MM.1S (cell line): Measurements from ENCODE around the gene IFNL4.

Source experiments
- DNase-seq: peaks from one replicate; pipeline ENCODE4 v3.0.0-alpha.2; 2015
- H2AFZ ChIP-seq: fragments of 300-600 bp; sonication (generic); 2 replicates; pipeline ENCODE4 v1.6.0; 2016; ENCODE audit warnings: antibody characterized with exemption, low read length
- H3F3A ChIP-seq: fragments of 300-600 bp; sonication (generic); 2 replicates; pipeline ENCODE4 v1.6.1; 2016; ENCODE audit warnings: mild to moderate bottlenecking, antibody characterized with exemption, low read length, moderate library complexity, mixed read lengths; ENCODE audit not compliant: insufficient read depth
- H3K27ac ChIP-seq: fragments of 300-600 bp; sonication (generic); 2 replicates; pipeline ENCODE4 v1.5.1; 2016; ENCODE audit warnings: mild to moderate bottlenecking, low read length
- H3K27me3 ChIP-seq: fragments of 300-600 bp; sonication (generic); replicated peaks from 2 replicates; pipeline ENCODE4 v1.6.0; 2016; ENCODE audit warnings: low read length; ENCODE audit not compliant: insufficient read depth
- H3K36me3 ChIP-seq: fragments of 300-600 bp; sonication (generic); replicated peaks from 2 replicates; pipeline ENCODE4 v1.6.1; 2016; ENCODE audit warnings: mild to moderate bottlenecking, low read length, mixed read lengths; ENCODE audit not compliant: insufficient read depth
- H3K4me1 ChIP-seq: fragments of 300-600 bp; sonication (generic); 2 replicates; pipeline ENCODE4 v1.6.1; 2016; ENCODE audit warnings: low read length, mixed read lengths
- H3K4me2 ChIP-seq: fragments of 300-600 bp; sonication (generic); 2 replicates; pipeline ENCODE4 v1.6.0; 2016; ENCODE audit warnings: low read depth, low read length
- H3K4me3 ChIP-seq: fragments of 300-600 bp; sonication (generic); 2 replicates; pipeline ENCODE4 v1.5.1; 2016; ENCODE audit warnings: low read length, mixed read lengths
- H3K79me2 ChIP-seq: fragments of 300-600 bp; sonication (generic); 2 replicates; pipeline ENCODE4 v1.6.1; 2016; ENCODE audit warnings: mixed run types, low read length, mixed read lengths
- H3K9ac ChIP-seq: fragments of 300-600 bp; sonication (generic); 2 replicates; pipeline ENCODE4 v1.6.1; 2016; ENCODE audit warnings: low read length, mixed read lengths
- H3K9me2 ChIP-seq: fragments of 300-600 bp; sonication (generic); replicated peaks from 2 replicates; pipeline ENCODE4 v1.6.1; 2016; ENCODE audit warnings: mild to moderate bottlenecking, low read length, mixed read lengths; ENCODE audit not compliant: insufficient read depth
- H3K9me3 ChIP-seq: fragments of 300-600 bp; sonication (generic); replicated peaks from 2 replicates; pipeline ENCODE4 v1.6.1; 2016; ENCODE audit warnings: mild to moderate bottlenecking, low read length, mixed read lengths; ENCODE audit not compliant: insufficient read depth
- H4K20me1 ChIP-seq: fragments of 300-600 bp; sonication (generic); 2 replicates; pipeline ENCODE4 v1.6.1; 2016; ENCODE audit warnings: mild to moderate bottlenecking, low read length, moderate library complexity, mixed read lengths; ENCODE audit not compliant: insufficient read depth
- EZH2 ChIP-seq: fragments of 300-600 bp; sonication (generic); optimal IDR thresholded peaks from 2 replicates; pipeline ENCODE3; 2017; ENCODE audit warnings: low read depth, mild to moderate bottlenecking, antibody characterized with exemption, low read length, mixed read lengths
- EZH2phosphoT487 ChIP-seq: fragments of 300-600 bp; sonication (generic); IDR thresholded peaks from 2 replicates; pipeline ENCODE4 v1.6.1; 2018; ENCODE audit warnings: antibody characterized with exemption, low read length
- TF ChIP-seq, protein P1 (sequence below): fragments of 300-600 bp; sonication (generic); IDR thresholded peaks from 2 replicates; pipeline ENCODE4 v1.5.1; 2016; ENCODE audit warnings: antibody characterized with exemption, low read length, mixed read lengths

Gene IFNL4

DNA sequence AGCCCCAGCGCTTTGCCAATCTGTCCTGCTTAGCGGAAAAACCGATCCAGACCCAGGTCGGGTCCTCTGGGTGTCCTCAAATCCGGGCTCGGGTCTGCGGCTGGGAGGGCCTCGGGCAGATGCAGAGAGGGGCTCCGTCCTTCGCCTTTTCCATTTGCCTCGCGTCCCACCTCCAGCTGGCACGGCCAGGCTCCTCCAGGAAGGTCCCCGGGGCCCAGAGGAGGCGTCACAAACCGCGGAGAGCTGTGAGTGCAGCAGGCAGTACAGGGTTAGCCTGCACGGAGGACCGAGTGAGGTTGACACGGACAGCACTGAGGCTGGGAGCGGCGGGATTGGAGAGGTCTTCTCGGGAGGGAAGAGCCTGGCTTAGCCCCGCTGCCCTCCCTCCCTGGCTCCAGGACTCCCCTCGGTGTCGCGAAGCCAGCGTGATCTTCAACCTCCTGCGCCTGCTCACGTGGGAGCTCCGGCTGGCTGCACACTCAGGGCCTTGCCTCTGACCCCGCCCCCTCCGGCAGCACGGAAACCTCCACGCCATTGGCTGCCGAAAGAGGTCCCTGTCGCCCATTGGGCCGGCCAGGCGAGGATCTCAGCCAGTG, 16.8 kb upstream of the IFNL4 start:
- Histone ChIP-seq H3K4me2 (no peak overlapping the region), H3K27me3 (peaks cover 54% of the 10 kb centered on the region), H3K9me2 (no peaks in the 10 kb centered on the region), H2AFZ (no peak overlapping the region), H3K36me3 (no peaks in the 10 kb centered on the region), H3K27ac (no peak overlapping the region), H3K4me1 (no peaks in the 10 kb centered on the region), H3F3A (no peaks in the 10 kb centered on the region), H3K9me3 (no peaks in the 10 kb centered on the region), H3K79me2 (no peaks in the 10 kb centered on the region), H4K20me1 (no peaks in the 10 kb centered on the region), H3K4me3 (no peak overlapping the region), H3K9ac (no peak overlapping the region)
- no peak for DNase-seq
- TF ChIP-seq, protein P1, sequence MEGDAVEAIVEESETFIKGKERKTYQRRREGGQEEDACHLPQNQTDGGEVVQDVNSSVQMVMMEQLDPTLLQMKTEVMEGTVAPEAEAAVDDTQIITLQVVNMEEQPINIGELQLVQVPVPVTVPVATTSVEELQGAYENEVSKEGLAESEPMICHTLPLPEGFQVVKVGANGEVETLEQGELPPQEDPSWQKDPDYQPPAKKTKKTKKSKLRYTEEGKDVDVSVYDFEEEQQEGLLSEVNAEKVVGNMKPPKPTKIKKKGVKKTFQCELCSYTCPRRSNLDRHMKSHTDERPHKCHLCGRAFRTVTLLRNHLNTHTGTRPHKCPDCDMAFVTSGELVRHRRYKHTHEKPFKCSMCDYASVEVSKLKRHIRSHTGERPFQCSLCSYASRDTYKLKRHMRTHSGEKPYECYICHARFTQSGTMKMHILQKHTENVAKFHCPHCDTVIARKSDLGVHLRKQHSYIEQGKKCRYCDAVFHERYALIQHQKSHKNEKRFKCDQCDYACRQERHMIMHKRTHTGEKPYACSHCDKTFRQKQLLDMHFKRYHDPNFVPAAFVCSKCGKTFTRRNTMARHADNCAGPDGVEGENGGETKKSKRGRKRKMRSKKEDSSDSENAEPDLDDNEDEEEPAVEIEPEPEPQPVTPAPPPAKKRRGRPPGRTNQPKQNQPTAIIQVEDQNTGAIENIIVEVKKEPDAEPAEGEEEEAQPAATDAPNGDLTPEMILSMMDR, result no peak
- TF ChIP-seq EZH2, result no peak
- TF ChIP-seq EZH2phosphoT487, result no peak

DNA sequence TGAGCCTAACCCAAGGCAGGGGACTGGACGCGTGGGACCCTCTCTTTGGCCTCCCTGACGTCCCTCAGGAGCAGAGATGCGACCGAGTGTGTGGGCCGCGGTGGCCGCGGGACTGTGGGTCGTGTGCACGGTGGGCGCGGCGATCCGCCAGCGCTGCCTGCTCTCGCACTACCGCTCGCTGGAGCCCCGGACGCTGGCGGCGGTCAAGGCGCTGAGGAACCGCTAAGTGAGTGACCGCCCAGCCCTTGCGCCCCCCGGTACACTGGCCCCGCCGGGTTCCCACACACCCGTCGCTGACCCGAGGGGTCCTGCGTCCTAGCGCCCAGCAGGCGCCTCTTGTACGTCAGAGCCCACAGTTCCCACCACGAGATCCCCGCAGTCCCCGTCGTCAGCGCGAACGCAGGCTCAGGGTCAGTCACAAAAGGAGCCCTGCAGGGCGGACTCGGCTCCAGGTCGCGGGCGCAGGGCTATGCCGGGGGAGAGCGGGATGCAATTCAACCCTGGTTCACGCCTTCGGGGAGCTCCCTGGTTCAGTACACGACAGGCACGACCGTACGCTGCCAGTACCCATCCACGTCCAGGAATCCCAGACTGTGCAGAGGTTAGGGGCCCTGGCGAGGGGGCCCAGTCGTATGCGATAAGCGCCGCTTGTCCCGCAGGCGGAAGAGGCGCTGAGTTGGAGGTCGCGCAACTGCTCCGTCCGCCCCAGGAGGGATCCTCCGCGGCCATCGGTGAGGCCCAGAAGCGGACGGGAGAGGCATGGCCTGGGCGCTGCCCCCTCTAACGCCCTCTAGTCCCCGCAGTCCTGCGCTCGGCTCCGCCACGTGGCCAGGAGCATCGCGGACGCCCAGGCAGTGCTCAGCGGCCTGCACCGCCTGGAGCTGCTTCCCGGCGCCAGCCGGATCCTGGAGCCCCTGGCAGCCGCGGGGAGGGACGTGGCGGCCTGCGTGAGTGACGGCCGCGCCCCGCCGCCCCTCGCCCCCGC, 15.9 kb upstream of the IFNL4 start:
- TF ChIP-seq, protein P1, result no peak
- no peak for TF ChIP-seq EZH2
- no peak for DNase-seq
- H3K36me3 ChIP-seq, result no peaks in the 10 kb centered on the region
- no peak overlapping the region for H2AFZ ChIP-seq
- no peak overlapping the region for H3K27ac ChIP-seq
- no peaks in the 10 kb centered on the region for H3K79me2 ChIP-seq
- no peaks in the 10 kb centered on the region for H4K20me1 ChIP-seq
- H3K27me3 ChIP-seq, result peaks cover 46% of the 10 kb centered on the region
- H3K9me2 ChIP-seq, result no peaks in the 10 kb centered on the region
- H3K9me3 ChIP-seq, result no peaks in the 10 kb centered on the region
- no peak overlapping the region for H3K9ac ChIP-seq
- no peak overlapping the region for H3K4me3 ChIP-seq
- no peak overlapping the region for H3K4me2 ChIP-seq
- H3F3A ChIP-seq, result no peaks in the 10 kb centered on the region
- no peaks in the 10 kb centered on the region for H3K4me1 ChIP-seq

DNA sequence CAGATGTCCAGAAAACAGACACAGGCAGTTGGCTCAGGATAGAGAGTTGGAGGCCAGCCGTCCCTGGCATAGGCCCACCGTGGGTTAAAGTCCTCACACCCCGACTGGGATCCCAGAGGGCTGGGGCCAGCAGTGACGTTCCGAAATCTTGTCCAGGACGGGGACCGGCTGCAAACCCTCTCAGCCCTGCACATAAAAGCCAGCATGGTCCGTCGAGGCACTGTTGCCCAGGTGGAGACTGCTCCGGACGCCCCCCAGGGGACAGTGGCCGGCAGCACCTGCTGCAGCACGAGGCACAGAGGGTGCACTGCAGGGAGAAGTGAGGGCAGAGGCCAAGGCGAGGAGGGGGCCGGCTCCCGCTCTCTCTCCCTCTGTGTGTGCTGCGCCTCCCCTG, 15.3 kb upstream of the IFNL4 start:
- no peaks in the 10 kb centered on the region for H3K36me3 ChIP-seq
- no peaks in the 10 kb centered on the region for H3K9me2 ChIP-seq
- H3K27ac ChIP-seq, result no peak overlapping the region
- peaks cover 46% of the 10 kb centered on the region for H3K27me3 ChIP-seq
- no peak overlapping the region for H3K4me2 ChIP-seq
- H3K79me2 ChIP-seq, result no peaks in the 10 kb centered on the region
- H2AFZ ChIP-seq, result no peak overlapping the region
- no peaks in the 10 kb centered on the region for H3F3A ChIP-seq
- DNase-seq, result no peak
- no peak for TF ChIP-seq EZH2
- no peak for TF ChIP-seq EZH2phosphoT487
- TF ChIP-seq, protein P1, result no peak
- no peak overlapping the region for H3K9ac ChIP-seq
- H3K9me3 ChIP-seq, result no peaks in the 10 kb centered on the region
- H4K20me1 ChIP-seq, result no peaks in the 10 kb centered on the region
- H3K4me3 ChIP-seq, result no peak overlapping the region
- no peaks in the 10 kb centered on the region for H3K4me1 ChIP-seq
